Inflammatory macrophage treated with lipopolysaccharide for 4 hours (primary cell): ENCODE measurements around the gene SDK1.
"Not testable (repeated sequence)": the region's sequence is repeated elsewhere in the genome, so short reads cannot be mapped to it uniquely, and the experiment has no call there.

Source experiments
- DNase-seq: peaks from one replicate; pipeline ENCODE4 v3.0.0-alpha.2; 2020

SDK1 gene

GRCh38 chr7:4202954-4203353 lies 901.9 kb downstream of the SDK1 start:
- DNase-seq, result no peak

GRCh38 chr7:4203626-4204512 lies 902.8 kb downstream of the SDK1 start:
- DNase-seq, result no peak

GRCh38 chr7:4204513-4205165 lies 903.6 kb downstream of the SDK1 start:
- no peak for DNase-seq

- no peak for DNase-seq
These were observed 904.8 kb downstream of the SDK1 start for GRCh38 chr7:4205828-4206227.

- no peak for DNase-seq
These were observed 906.0 kb downstream of the SDK1 start for GRCh38 chr7:4207011-4207410.

GRCh38 chr7:4208086-4208485 lies 907.0 kb downstream of the SDK1 start:
- DNase-seq, result no peak

- no peak for DNase-seq
These were observed 907.5 kb downstream of the SDK1 start for GRCh38 chr7:4208586-4208985.

- no peak for DNase-seq
These were observed 908.1 kb downstream of the SDK1 start for GRCh38 chr7:4209126-4209525.

GRCh38 chr7:4209966-4210365 lies 908.9 kb downstream of the SDK1 start:
- DNase-seq, result no peak

GRCh38 chr7:4210821-4211220 lies 909.8 kb downstream of the SDK1 start:
- DNase-seq, result no peak

- DNase-seq, result no peak
These were observed 910.2 kb downstream of the SDK1 start for GRCh38 chr7:4211261-4211660.

- no peak for DNase-seq
These were observed 911.3 kb downstream of the SDK1 start for GRCh38 chr7:4212376-4212775.

- DNase-seq, result no peak
These were observed 913.5 kb downstream of the SDK1 start for GRCh38 chr7:4214291-4215155.

- DNase-seq, result no peak
These were observed 914.2 kb downstream of the SDK1 start for GRCh38 chr7:4215176-4215720.

GRCh38 chr7:4216016-4216415 lies 915.0 kb downstream of the SDK1 start:
- DNase-seq, result no peak

- DNase-seq, result not testable (repeated sequence)
These were observed 916.1 kb downstream of the SDK1 start for GRCh38 chr7:4217126-4217660.

- DNase-seq, result no peak
These were observed 917.4 kb downstream of the SDK1 start for GRCh38 chr7:4218481-4218880.

GRCh38 chr7:4220011-4220410 lies 919.0 kb downstream of the SDK1 start:
- no peak for DNase-seq

- no peak for DNase-seq
These were observed 920.0 kb downstream of the SDK1 start for GRCh38 chr7:4221043-4221442.

- no peak for DNase-seq
These were observed 921.6 kb downstream of the SDK1 start for GRCh38 chr7:4222676-4223075.

- no peak for DNase-seq
These were observed 924.3 kb downstream of the SDK1 start for GRCh38 chr7:4225361-4225771.

- no peak for DNase-seq
These were observed 925.0 kb downstream of the SDK1 start for GRCh38 chr7:4225881-4226523.
